ENCODE results near the gene PLA1A.
"Not testable (repeated sequence)": the region's sequence is repeated elsewhere in the genome, so short reads cannot be mapped to it uniquely, and the experiment has no call there.

PLA1A gene

DNA sequence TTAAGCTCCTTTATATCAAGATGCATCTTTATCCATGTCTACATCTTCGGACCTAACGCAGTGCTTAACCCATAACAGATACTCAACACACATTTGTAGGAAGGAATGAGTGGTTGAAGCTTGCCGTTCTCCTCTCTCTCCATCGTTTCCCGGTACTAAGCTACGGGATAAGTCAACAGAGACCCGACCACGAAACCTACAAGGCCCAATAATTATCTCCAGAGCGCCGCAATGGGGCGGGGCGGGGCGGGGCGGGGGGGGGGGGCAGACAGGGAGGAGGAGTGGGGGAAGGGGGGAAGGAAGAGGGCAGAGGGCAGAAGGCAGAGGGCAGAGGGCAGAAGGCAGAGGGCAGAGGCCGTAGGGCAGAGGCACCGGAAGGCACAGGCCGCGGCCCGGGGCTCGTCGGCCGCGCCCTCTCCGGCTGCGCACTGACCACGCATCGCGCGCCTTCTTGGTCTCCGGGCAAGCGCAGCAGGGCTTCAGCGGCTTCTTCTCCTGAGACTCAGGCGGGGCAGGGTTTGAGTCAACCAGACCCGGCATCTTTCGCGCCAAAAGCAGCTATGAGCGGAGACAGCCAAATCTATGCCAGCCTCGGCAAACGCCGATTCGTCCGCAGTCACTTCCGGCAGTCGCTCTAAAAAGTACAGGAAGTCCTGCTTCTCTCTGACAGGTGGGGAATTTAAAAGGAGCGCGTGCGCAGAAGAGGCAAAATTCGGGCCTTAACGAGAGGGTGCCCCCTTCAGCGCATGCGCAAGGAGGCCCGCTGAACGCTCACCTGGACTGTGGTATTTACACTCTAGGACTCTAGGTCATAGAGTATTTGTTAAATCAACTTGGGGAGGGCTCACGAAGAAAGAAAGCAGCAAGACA, 79.3 kb downstream of the PLA1A start, which contains the start of gene COX17:
Gene COX17, minus strand, starts transcription at position 636 of the 870 bp plus-strand sequence. Its CDS starts 96 bp downstream, at position 540.
- peak; percentile 94 for DNase-seq (ENCODE audit: low spot score in 2 of 2)
- no peaks in the 10 kb centered on the region for H3K27me3 ChIP-seq (ENCODE audit: low read depth)
- peaks cover 5% of the 10 kb centered on the region; the same call in 1 of the 2 replicates for H3K4me1 ChIP-seq
- H3K36me3 ChIP-seq (replicated peaks) = peaks cover 24% of the 10 kb centered on the region
- in situ Hi-C loops (cut with MboI; ENCODE audit: low sequenced_read_pairs) = loop anchor here (25.0 kb wide), 3 partner anchors 190 to 790 kb away; partner anchors contain the start of genes ARHGAP31 and TIMMDC1
- no peaks in the 10 kb centered on the region for H3K9me3 ChIP-seq
- H3K4me3 ChIP-seq = peak within 1 kb of the TSS; percentile 56

DNA sequence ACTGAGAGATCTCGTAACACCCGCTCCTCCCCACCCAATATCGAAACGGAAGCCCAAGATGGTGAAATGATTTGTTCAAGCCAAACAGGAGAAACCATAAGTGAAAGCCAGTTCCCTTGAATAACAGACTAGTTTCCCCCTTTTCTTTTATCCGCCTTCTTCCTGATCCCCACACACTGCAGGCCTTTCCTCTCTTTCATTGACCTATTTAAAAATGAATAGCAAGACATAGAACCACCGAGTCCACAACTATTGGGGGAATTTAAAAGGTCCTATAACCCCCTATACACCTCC, 79.9 kb downstream of the PLA1A start:
- no peak for DNase-seq (ENCODE audit: low spot score in 2 of 2)
- in situ Hi-C loops (cut with MboI; ENCODE audit: low sequenced_read_pairs) = loop anchor here (25.0 kb wide), 3 partner anchors 190 to 790 kb away; partner anchors contain the start of genes ARHGAP31 and TIMMDC1
- Histone ChIP-seq H3K27me3 (ENCODE audit: low read depth) (no peaks in the 10 kb centered on the region), H3K4me1 (peaks cover 5% of the 10 kb centered on the region; the same call in 1 of the 2 replicates), H3K36me3 (replicated peaks) (peaks cover 18% of the 10 kb centered on the region), H3K4me3 (peak overlapping the region; percentile 56), H3K9me3 (no peaks in the 10 kb centered on the region)

DNA sequence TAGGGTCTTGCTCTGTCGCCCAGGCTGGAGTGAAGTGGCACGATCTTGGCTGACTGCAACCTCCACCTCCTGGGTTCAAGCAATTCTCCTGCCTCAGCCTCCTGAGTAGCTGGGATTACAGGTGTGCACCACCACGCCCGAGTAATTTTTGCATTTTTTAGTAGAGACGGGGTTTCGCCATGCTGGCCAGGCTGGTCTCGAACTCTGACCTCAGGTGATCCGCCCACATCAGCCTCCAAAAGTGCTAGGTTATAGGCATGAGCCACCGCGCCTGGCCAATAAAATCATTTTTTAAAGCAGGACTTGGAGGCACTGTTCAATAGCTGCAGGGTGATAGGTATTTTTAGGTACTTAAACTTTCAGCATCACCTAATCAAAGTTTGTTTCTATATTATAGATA, 80.5 kb downstream of the PLA1A start:
- H3K9me3 ChIP-seq, H3K4me3 ChIP-seq: not testable (repeated sequence)

More for the DNA sequence above, 80.5 kb downstream of the PLA1A start:
- DNase-seq (ENCODE audit: low spot score in 2 of 2); H3K4me1 ChIP-seq; H3K27me3 ChIP-seq (ENCODE audit: low read depth): not testable (repeated sequence)
- in situ Hi-C loops (cut with MboI; ENCODE audit: low sequenced_read_pairs) = loop anchor here (25.0 kb wide), 3 partner anchors 191 to 791 kb away; partner anchors contain the start of genes ARHGAP31 and TIMMDC1
- H3K36me3 ChIP-seq (replicated peaks) = peaks cover 12% of the 10 kb centered on the region

Data from HAP-1 (cell line).